AG09309 (cell line): Measurements from ENCODE around the gene PHF14.

Experiments used
- DNase-seq: peaks from one replicate; pipeline ENCODE4 v3.0.0-alpha.2; 2010; ENCODE audit warnings: low read depth
- H3K4me3 ChIP-seq: 2 replicates; pipeline ENCODE4 v1.5.1; 2011; ENCODE audit warnings: mild to moderate bottlenecking, low read depth, low read length, moderate library complexity; ENCODE audit not compliant: control insufficient read depth
- CTCF ChIP-seq: IDR thresholded peaks from 2 replicates; pipeline ENCODE4 v1.5.1; 2011; ENCODE audit warnings: mild to moderate bottlenecking, low read depth, low read length, inconsistent platforms; ENCODE audit not compliant: insufficient read depth, control insufficient read depth; ENCODE audit errors: missing control alignments

Gene PHF14

DNA sequence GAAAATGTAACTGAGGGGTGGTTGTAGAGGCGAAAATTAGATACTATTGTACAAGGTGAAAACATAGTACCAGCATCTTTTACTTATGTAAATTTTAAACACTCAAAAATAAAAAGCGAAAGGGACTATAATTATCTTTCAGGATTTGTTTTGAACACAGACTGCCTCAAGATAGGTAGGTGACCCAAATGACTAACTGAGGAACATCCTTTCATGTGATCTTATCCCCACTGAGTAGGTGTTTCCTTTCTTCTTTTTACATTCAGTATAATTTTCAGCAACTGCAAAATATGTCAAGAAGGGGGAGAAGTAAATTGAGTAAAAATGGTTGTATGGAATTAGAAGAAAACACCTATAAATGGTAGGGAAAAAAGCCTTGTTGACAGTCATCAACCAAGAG is 236.7 kb downstream of the PHF14 start:
- no peak for DNase-seq
- no peak overlapping the region for H3K4me3 ChIP-seq
- TF ChIP-seq CTCF, result no peak

- peak; percentile 81 for TF ChIP-seq CTCF
- H3K4me3 ChIP-seq, result no peak overlapping the region
- peak; percentile 32 for DNase-seq
Measured at GRCh38 chr7:11212080-11212711, 238.5 kb downstream of the PHF14 start.

- no peak for TF ChIP-seq CTCF
- DNase-seq, result peak; percentile 23
- H3K4me3 ChIP-seq, result no peak overlapping the region
Measured at GRCh38 chr7:11212816-11213215, 239.1 kb downstream of the PHF14 start.

DNA sequence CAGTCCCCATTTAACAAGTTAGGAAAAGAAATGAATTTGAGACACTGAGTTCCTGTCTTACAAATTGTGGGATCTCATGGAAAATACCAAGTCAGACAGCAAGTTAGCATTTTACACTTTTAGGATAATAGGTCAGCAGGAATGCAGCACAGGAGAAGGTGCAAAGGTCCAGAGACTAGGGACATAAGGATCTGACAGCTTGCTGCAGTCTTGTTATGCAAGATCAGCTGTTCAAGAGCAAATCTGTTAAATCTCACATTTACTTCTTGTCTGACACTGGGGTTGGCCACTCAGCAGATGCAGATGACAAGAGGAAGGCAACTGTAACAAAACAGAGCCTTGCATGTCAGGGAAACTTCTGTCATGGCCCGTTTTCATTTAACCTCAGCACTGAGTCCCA is 239.6 kb downstream of the PHF14 start:
- H3K4me3 ChIP-seq, result no peak overlapping the region
- TF ChIP-seq CTCF, result no peak
- no peak for DNase-seq

- DNase-seq, result no peak
- no peak overlapping the region for H3K4me3 ChIP-seq
- TF ChIP-seq CTCF, result no peak
Measured at GRCh38 chr7:11216276-11216675, 242.6 kb downstream of the PHF14 start.

- TF ChIP-seq CTCF, result no peak
- no peak overlapping the region for H3K4me3 ChIP-seq
- no peak for DNase-seq
Measured at GRCh38 chr7:11217848-11218565, 244.3 kb downstream of the PHF14 start.
